Measurements from ENCODE around the gene GLI2.

Gene GLI2

DNA sequence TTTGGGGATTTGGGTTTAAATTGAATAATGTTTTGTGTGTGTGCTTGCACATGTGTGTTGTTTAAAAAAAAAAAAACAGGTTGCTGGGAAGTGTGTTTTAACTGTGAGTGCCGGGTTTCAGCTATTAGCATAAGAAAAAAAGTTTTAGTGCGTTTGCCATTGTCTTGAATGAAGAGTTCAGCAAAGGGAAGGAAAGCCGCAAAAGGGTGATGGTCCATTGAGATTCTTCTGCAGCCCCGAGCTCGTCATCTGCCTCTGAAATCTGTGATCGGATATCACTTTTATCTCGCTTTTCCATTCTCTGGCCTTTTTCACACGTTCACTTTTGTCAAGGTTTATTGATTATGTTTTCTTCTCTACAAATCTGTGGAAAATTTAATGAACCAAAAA lies 4.7 kb downstream of the GLI2 start:
- H3K4me3 ChIP-seq (ENCODE audit: low read depth, low read length), result no peak overlapping the region
- TF ChIP-seq, protein P1, sequence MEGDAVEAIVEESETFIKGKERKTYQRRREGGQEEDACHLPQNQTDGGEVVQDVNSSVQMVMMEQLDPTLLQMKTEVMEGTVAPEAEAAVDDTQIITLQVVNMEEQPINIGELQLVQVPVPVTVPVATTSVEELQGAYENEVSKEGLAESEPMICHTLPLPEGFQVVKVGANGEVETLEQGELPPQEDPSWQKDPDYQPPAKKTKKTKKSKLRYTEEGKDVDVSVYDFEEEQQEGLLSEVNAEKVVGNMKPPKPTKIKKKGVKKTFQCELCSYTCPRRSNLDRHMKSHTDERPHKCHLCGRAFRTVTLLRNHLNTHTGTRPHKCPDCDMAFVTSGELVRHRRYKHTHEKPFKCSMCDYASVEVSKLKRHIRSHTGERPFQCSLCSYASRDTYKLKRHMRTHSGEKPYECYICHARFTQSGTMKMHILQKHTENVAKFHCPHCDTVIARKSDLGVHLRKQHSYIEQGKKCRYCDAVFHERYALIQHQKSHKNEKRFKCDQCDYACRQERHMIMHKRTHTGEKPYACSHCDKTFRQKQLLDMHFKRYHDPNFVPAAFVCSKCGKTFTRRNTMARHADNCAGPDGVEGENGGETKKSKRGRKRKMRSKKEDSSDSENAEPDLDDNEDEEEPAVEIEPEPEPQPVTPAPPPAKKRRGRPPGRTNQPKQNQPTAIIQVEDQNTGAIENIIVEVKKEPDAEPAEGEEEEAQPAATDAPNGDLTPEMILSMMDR (IDR thresholded peaks at IDR 0.05; ENCODE audit: low read depth, low read length, missing control alignments), result no peak
- DNase-seq (ENCODE audit: low read depth), result no peak

DNA sequence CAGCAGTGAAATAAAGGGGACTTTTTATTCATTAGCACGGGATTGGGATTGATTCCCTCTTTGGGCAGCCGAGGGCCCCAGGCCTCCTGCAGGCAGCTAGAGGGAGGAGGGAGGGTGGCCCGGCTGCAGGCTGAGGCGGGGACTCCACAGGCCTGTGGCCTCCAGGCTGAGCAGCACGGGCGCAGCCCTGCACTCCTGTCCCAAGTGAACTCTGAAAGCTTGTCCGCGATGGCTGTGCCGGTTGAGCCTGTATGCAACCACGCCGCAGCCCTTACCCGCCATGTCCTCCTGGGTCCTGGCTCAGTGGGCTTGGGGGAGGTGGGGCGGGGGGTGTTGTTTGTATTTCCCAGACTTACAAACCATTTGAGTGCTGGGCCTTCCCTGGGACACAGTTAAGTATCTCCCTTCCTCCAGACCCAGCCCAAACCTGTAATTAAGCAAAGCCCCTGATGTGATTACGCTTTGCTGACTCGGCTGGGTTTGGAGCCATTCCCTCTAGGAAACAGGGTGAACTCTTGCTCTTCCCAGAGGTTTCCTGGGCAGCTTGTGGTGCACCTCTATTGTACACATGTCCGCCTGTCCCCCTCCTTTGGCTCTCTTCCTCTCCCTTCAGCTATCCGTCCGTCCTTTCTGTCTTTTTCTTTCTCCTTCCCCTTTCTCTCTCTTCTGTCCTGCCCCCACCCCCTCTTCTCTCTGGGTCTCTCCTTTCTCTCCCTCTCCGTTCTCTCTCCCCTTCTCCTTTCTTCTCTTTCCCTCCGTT lies 5.3 kb downstream of the GLI2 start:
- no peak for DNase-seq (ENCODE audit: low read depth)
- TF ChIP-seq, protein P1 (IDR thresholded peaks at IDR 0.05; ENCODE audit: low read depth, low read length, missing control alignments), result no peak

DNA sequence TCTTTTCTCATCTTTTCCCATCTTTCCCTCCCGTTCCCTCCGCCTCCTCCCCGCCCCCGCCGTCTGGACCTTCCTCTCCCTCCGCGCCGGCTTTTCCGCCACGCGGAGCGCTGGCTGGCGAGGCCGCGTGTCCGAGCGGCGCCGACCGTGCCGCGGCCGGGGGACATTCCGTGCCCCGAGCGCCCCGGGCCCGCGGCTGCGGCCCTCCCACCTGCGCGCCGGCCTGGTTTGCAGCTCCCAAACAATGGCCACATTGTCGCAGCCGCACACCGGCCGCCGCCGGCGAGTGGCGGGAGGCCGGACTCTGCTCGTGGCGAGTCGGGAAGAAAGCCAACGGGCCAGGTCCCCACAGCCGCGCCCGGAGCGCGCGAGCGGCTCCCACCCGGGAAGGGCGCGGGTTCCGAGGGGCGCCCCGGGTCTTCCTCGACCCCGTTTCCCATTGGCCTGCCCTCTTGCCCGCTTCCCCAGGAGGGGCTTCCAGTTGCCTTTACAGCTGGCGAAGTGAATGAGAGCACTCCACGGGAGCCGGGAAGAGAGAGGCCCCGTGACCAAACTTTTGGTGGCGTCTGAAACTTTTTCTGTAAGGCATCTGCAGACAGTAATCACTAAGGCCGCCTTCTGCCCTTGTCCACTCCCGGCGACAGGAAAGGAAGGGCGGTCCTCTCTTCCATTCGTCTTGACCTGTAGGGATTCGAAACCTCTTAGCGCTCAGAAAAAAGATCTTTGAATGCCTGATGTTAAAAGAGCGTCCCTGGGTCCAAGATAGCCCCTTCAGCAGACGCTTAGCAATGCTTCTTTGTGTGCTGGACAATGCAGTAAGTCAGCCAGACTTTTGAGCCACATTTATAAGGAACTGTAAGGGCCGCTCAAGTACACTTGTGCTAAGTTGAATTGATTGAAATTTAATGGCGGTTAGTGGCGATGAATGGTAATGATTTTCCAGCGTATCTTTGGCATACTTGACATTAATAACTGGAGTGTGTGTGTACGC lies 6.2 kb downstream of the GLI2 start:
- H3K4me3 ChIP-seq (ENCODE audit: low read depth, low read length), result no peak overlapping the region
- DNase-seq (ENCODE audit: low read depth), result no peak
- TF ChIP-seq, protein P1 (IDR thresholded peaks at IDR 0.05; ENCODE audit: low read depth, low read length, missing control alignments), result no peak

More for the DNA sequence above, 5.3 kb downstream of the GLI2 start:
- no peak overlapping the region for H3K4me3 ChIP-seq (ENCODE audit: low read depth, low read length)

DNA sequence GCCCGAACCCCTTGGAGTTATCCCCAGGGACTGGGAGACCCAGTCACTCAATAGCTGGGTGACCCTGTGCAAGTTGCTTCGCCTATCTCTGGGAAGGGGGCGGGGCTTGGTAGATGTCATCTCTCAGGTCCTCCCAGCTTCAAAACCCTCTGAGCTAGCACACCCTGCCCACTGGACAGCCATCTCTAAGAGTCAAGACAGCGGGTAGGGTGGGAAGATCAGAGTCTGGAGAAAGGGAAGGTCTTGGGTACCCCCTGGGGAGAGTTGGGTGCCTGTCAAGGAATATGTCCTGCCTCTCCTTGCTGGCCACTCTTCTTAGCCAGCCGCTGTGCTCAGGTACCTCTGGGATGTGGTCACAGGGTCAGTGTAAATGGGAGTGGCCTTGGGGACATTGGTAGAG lies 8.0 kb downstream of the GLI2 start:
- TF ChIP-seq, protein P1 (IDR thresholded peaks at IDR 0.05; ENCODE audit: low read depth, low read length, missing control alignments), result no peak
- no peak overlapping the region for H3K4me3 ChIP-seq (ENCODE audit: low read depth, low read length)
- no peak for DNase-seq (ENCODE audit: low read depth)

DNA sequence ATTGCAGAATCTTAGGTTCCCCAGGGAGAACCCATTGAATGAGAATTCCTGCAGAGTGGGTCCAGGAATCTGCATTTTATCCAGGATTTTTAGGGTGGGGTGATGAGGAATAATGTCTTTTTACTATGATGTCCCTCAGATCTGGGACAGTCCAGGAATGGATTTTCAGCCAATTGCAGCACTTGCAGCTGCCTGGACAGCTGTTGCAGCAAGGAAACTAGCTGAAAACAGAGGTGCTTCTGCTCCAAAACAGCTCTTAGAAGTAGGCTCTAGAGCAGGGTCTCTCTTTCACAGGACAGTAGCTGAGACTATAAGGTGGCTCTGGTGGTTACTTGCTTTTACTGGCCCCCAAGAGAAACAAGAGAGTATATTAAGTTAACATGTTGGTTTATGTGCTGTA lies 9.1 kb downstream of the GLI2 start:
- no peak for DNase-seq (ENCODE audit: low read depth)
- H3K4me3 ChIP-seq (ENCODE audit: low read depth, low read length), result no peak overlapping the region
- TF ChIP-seq, protein P1 (IDR thresholded peaks at IDR 0.05; ENCODE audit: low read depth, low read length, missing control alignments), result no peak

DNA sequence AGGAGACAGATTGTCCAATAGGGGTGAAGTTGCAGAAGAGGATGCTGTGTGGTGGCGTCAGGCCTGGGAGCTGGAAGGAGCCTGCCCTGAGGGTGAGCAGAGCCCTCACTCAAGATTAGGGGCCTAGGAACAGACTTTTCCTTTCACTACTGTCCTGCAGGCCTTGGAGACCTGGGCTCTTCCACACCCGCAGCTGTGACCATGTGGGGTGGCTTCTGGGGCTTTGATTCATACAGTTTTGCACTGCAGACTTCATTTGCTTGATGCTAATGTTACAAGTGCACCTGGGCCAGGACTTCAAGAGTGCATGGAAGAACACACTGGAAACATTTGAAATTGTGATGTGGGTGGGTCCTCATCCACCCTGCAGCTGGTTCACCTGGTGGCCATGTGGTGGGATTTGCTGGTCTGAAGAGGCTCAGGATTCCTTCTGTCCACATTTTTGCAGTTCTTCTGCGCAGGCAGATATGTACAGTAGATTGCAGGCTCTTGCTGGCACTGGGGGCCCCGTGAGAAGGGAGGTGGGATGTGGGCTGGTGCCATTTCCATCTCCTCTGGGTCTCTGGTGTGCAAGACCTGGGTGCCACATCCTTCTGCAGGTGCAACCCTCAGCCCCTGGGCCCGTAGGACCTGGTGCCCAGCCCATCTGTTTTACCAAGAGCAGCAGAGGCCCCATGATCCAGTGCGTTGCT lies 9.9 kb downstream of the GLI2 start:
- TF ChIP-seq, protein P1 (IDR thresholded peaks at IDR 0.05; ENCODE audit: low read depth, low read length, missing control alignments), result no peak
- no peak for DNase-seq (ENCODE audit: low read depth)
- no peak overlapping the region for H3K4me3 ChIP-seq (ENCODE audit: low read depth, low read length)

All from GM12864 (cell line).